Endothelial cell of umbilical vein (primary cell): ENCODE data around the gene HDAC7. TPM values are rescaled to one million over a fixed set of nuclear protein-coding genes. Genes with fewer than 3 reads are reported as not detected.

Experiments
- BruUV-seq: library from RNA; stranded (reverse); fragments of 400-500 nt; replicated peaks from 2 replicates; lab custom pipeline; 2021; lab: Mats Ljungman, UMichigan
- CTCF ChIA-PET: fragments of 300-600, 350-600 bp; sonication (Branson Sonifier 250); formaldehyde crosslinking; loops from one replicate; lab custom pipeline; 2021; ENCODE audit warnings: antibody characterized with exemption, inconsistent platforms; lab: Charles Lee
- POLR2A ChIA-PET: fragments of 300-600, 350-600 bp; sonication (Branson Sonifier 250); formaldehyde crosslinking; loops from one replicate; lab custom pipeline; 2021; ENCODE audit warnings: antibody characterized with exemption, inconsistent platforms; lab: Charles Lee
- DNase-seq: peaks from one replicate; pipeline ENCODE4 v3.0.0-alpha.2; 2011; ENCODE audit warnings: low read depth, low spot score
- FAIRE-seq: peaks from 2 replicates; lab custom pipeline; 2011; peaks lifted over from hg19 to GRCh38; lab: Jason Lieb, UNC
- H2AFZ ChIP-seq: 2 replicates; pipeline ENCODE4 v1.6.0; 2012; ENCODE audit warnings: low read depth, low read length, control low read depth, inconsistent platforms
- H3K27ac ChIP-seq: 2 replicates; pipeline ENCODE4 v1.5.1; 2011; ENCODE audit warnings: low read depth, mild to moderate bottlenecking, control low read depth, low read length, moderate library complexity; ENCODE audit not compliant: insufficient read depth
- H3K27me3 ChIP-seq, 2 experiments: 2 replicates each; pipeline versions ENCODE4 v1.6.0 to v1.6.1; 2011; ENCODE audit warnings: low read length in 2 of 2, mixed read lengths in 1 of 2; ENCODE audit not compliant: control insufficient read depth in 2 of 2, insufficient read depth in 2 of 2
- H3K36me3 ChIP-seq, 2 experiments: 2 replicates in 1 of 2; 3 replicates in 1 of 2; pipeline ENCODE4 v1.5.1; 2011; ENCODE audit warnings: low read length in 2 of 2, mild to moderate bottlenecking in 1 of 2, moderate library complexity in 1 of 2; ENCODE audit not compliant: control insufficient read depth in 2 of 2, insufficient read depth in 2 of 2; ENCODE audit errors: extremely low read depth in 1 of 2
- H3K4me1 ChIP-seq: 3 replicates; pipeline ENCODE4 v1.5.1; 2011; ENCODE audit warnings: mild to moderate bottlenecking, low read length; ENCODE audit not compliant: control insufficient read depth, insufficient read depth; ENCODE audit errors: extremely low read depth
- H3K4me2 ChIP-seq: 2 replicates; pipeline ENCODE4 v1.6.1; 2011; ENCODE audit warnings: low read length, control low read depth, mixed read lengths; ENCODE audit not compliant: insufficient read depth
- H3K4me3 ChIP-seq, 3 experiments: fragments of 200-600 bp in 1 of 3; sonication (generic), shearing (Covaris generic) in 1 of 3; replicated peaks in 1 of 3; 2 replicates each; pipeline ENCODE4 v1.5.1; 2011 to 2016; ENCODE audit warnings: control low read depth in 3 of 3, low read length in 3 of 3, mild to moderate bottlenecking in 2 of 3, inconsistent platforms in 1 of 3, low read depth in 1 of 3, moderate library complexity in 1 of 3; ENCODE audit not compliant: insufficient read depth in 1 of 3
- H3K79me2 ChIP-seq: 2 replicates; pipeline ENCODE4 v1.6.0; 2012; ENCODE audit warnings: low read length, inconsistent platforms; ENCODE audit not compliant: control insufficient read depth, insufficient read depth
- H3K9ac ChIP-seq: replicated peaks from 2 replicates; pipeline ENCODE3; 2011; ENCODE audit warnings: low read length, control low read depth; ENCODE audit not compliant: insufficient read depth; ENCODE audit errors: extremely low read depth
- H3K9me1 ChIP-seq: replicated peaks from 3 replicates; pipeline ENCODE4 v1.6.0; 2011; ENCODE audit warnings: mild to moderate bottlenecking, low read length; ENCODE audit not compliant: control insufficient read depth, insufficient read depth; ENCODE audit errors: extremely low read depth
- H3K9me3 ChIP-seq: replicated peaks from 2 replicates; pipeline ENCODE4 v1.5.1; 2012; ENCODE audit warnings: low read length, inconsistent platforms; ENCODE audit not compliant: control insufficient read depth, insufficient read depth
- H4K20me1 ChIP-seq: replicated peaks from 2 replicates; pipeline ENCODE3; 2011; ENCODE audit warnings: mild to moderate bottlenecking, low read length; ENCODE audit not compliant: control insufficient read depth, insufficient read depth; ENCODE audit errors: extremely low read depth
- CTCF ChIP-seq, 2 donors: IDR thresholded peaks; 1 replicate in 1 of 2; 2 replicates in 1 of 2; pipeline ENCODE4 v1.5.1; 2011; ENCODE audit warnings: low read length in 2 of 2, mild to moderate bottlenecking in 2 of 2, moderate library complexity in 2 of 2, control low read depth in 1 of 2, inconsistent platforms in 1 of 2, low read depth in 1 of 2; ENCODE audit not compliant: insufficient read depth in 1 of 2; ENCODE audit errors: extremely low read depth in 1 of 2
- EZH2 ChIP-seq: IDR thresholded peaks from 2 replicates; pipeline ENCODE4 v1.6.1; 2012; ENCODE audit warnings: borderline replicate concordance, low read depth, mild to moderate bottlenecking, moderate library complexity, low read length, inconsistent platforms; ENCODE audit not compliant: severe bottlenecking
- JUN ChIP-seq: IDR thresholded peaks from 2 replicates; pipeline ENCODE4 v1.6.1; 2011; ENCODE audit warnings: borderline replicate concordance, low read depth; ENCODE audit not compliant: insufficient read length, insufficient read depth
- MAX ChIP-seq: IDR thresholded peaks from 2 replicates; pipeline ENCODE4 v1.6.1; 2011; ENCODE audit not compliant: insufficient read depth, insufficient read length
- MYC ChIP-seq: IDR thresholded peaks from one replicate; pipeline ENCODE4 v1.6.1; 2011; ENCODE audit warnings: mild to moderate bottlenecking, low read depth, low read length
- POLR2A ChIP-seq: IDR thresholded peaks from 2 replicates; pipeline ENCODE4 v1.6.1; 2012; ENCODE audit warnings: low read depth, mild to moderate bottlenecking, control low read depth, low read length
- dilution Hi-C: fragments of 300-500 bp; cut with MboI; formaldehyde crosslinking; loops from one replicate; pipeline ENCODE4 v1.15.0; 2019; ENCODE audit warnings: low sequenced_read_pairs; ENCODE audit not compliant: extremely low pct_ligation_motif_present
- intact Hi-C: fragments of 100-400 bp; cut with micrococcal nuclease; formaldehyde crosslinking; loops from one replicate; pipeline ENCODE4 v1.10.0; 2022
- polyA plus RNA-seq, 4 experiments: library from polyadenylated mRNA; depleted of rRNA in 3 of 4; stranded (reverse) in 3 of 4; unstranded in 1 of 4; fragments of >200 nt; gene quantifications; 2 replicates each; pipeline versions ENCODE4 v1.2.1 to v1.2.3, GENCODE V29; 2011 to 2012; ENCODE audit warnings: missing spikeins in 1 of 4
- total RNA-seq: library from RNA; stranded (reverse); gene quantifications from 2 replicates; pipeline ENCODE4 v1.2.3, GENCODE V29; 2021

Gene HDAC7
- total and polyA plus RNA-seq, 2 donors (not counting 3 experiments of a cell fraction or from before 2014, with no cell fraction given): 119 to 249 TPM

GRCh38 chr12:47736877-47737676, 82.6 kb downstream of the HDAC7 start:
- Histone ChIP-seq H3K9me3 (no peaks in the 10 kb centered on the region), H3K4me2 (no peak overlapping the region), H3K27ac (no peak overlapping the region), H3K9me1 (no peaks in the 10 kb centered on the region), H3K4me3 (no peak overlapping the region), H3K4me1 (peaks cover 14% of the 10 kb centered on the region), H4K20me1 (no peaks in the 10 kb centered on the region), H3K36me3 (peaks cover 0 to 16% of the 10 kb centered on the region in 2 experiments), H2AFZ (no peak overlapping the region), H3K9ac (no peak overlapping the region), H3K27me3 (no peaks in the 10 kb centered on the region), H3K79me2 (no peaks in the 10 kb centered on the region)
- intact Hi-C loops: no loop called here
- CTCF ChIA-PET: interaction anchor here (1.0 to 10.4 kb wide), 10 partner anchors 21 to 205 kb away, joined by 3 to 385 read pairs (median 6); partner anchors contain the start of genes RAPGEF3 and SLC48A1
- DNase-seq (peak; percentile 14), FAIRE-seq (peak; percentile 62)
- POLR2A ChIA-PET: interaction anchor here (1.5 kb wide), 1 partner anchor 101 kb away, joined by 3 read pairs; no protein-coding TSS in a partner anchor
- dilution Hi-C loops: no loop called here
- BruUV-seq: TSS peak; percentile 8
- TF ChIP-seq CTCF (IDR thresholded peaks at IDR 0.05; ENCODE audit: extremely low read depth in 1 of 2, insufficient read depth in 1 of 2, low read depth in 1 of 2, low read length in 2 of 2): no peak
- no peak for TF ChIP-seq JUN
- no peak for TF ChIP-seq MYC
- no peak for TF ChIP-seq POLR2A
- no peak for TF ChIP-seq MAX
- no peak for TF ChIP-seq EZH2
